ENCODE measurements around the gene PTPRN2. TPM values are rescaled to one million over a fixed set of nuclear protein-coding genes. Genes with fewer than 3 reads are reported as not detected.

Gene PTPRN2
- total RNA-seq, 1 experiment from 2014 or later = 1.1 TPM

- no peaks in the 10 kb centered on the region for H3K4me1 ChIP-seq (ENCODE audit: control insufficient read depth, insufficient read depth, low read length)
- BruUV-seq (replicated peaks) = no TSS peak
- ATAC-seq (no peak), DNase-seq (ENCODE audit: low read depth, low spot score) (no peak)
- intact Hi-C loops (cut with micrococcal nuclease; ENCODE audit: unreplicated experiment) (no loop called here), in situ Hi-C loops (cut with HindIII; ENCODE audit: low pct_unique_long_range_greater_than_20kb, low sequenced_read_pairs) (no loop called here)
- ChIA-PET CTCF (interaction anchor here (0.6 kb wide), 2 partner anchors 72 to 174 kb away, joined by 3 read pairs; no protein-coding TSS in a partner anchor), POLR2A (no interaction called here)
- TF ChIP-seq SIN3A (IDR thresholded peaks at IDR 0.05; ENCODE audit: borderline replicate concordance, insufficient read depth, low read depth, low read length) = no peak
- TF ChIP-seq TCF7L2 (IDR thresholded peaks at IDR 0.05; ENCODE audit: low read depth, low read length) = no peak
- TF ChIP-seq POLR2AphosphoS5 (IDR thresholded peaks at IDR 0.05; ENCODE audit: low read depth, low read length) = no peak
- no peak for TF ChIP-seq CTCF (IDR thresholded peaks at IDR 0.05)
- TF ChIP-seq REST (IDR thresholded peaks at IDR 0.05; ENCODE audit: insufficient read depth in 1 of 2, low read depth in 2 of 2, low read length in 1 of 2) = no peak
- no peaks in the 10 kb centered on the region for H3K27me3 ChIP-seq (ENCODE audit: control insufficient read depth, insufficient read depth, low read length)
- H3K36me3 ChIP-seq (ENCODE audit: control insufficient read depth, insufficient read depth, low read length) = no peaks in the 10 kb centered on the region
- no peak overlapping the region for H3K4me3 ChIP-seq (ENCODE audit: low read depth in 2 of 2, low read length in 2 of 2)
- H3K27ac ChIP-seq (ENCODE audit: low read length) = no peak overlapping the region
- H3K9me3 ChIP-seq (ENCODE audit: control insufficient read depth, insufficient read depth, low read depth, low read length) = no peaks in the 10 kb centered on the region
Measured at GRCh38 chr7:158067219-158067930, 520.2 kb downstream of the PTPRN2 start.

- Histone ChIP-seq H3K4me3 (ENCODE audit: low read depth in 2 of 2, low read length in 2 of 2) (no peak overlapping the region), H3K4me1 (ENCODE audit: control insufficient read depth, insufficient read depth, low read length) (no peaks in the 10 kb centered on the region), H3K27me3 (ENCODE audit: control insufficient read depth, insufficient read depth, low read length) (no peaks in the 10 kb centered on the region), H3K9me3 (ENCODE audit: control insufficient read depth, insufficient read depth, low read depth, low read length) (no peaks in the 10 kb centered on the region), H3K36me3 (ENCODE audit: control insufficient read depth, insufficient read depth, low read length) (no peaks in the 10 kb centered on the region), H3K27ac (ENCODE audit: low read length) (no peak overlapping the region)
- intact Hi-C loops (cut with micrococcal nuclease; ENCODE audit: unreplicated experiment) = no loop called here
- BruUV-seq (replicated peaks) = no TSS peak
- ChIA-PET CTCF (no interaction called here), POLR2A (no interaction called here)
- no peak for ATAC-seq
- DNase-seq (ENCODE audit: low read depth, low spot score) = no peak
- TF ChIP-seq REST (IDR thresholded peaks at IDR 0.05; ENCODE audit: insufficient read depth in 1 of 2, low read depth in 2 of 2, low read length in 1 of 2) (no peak), POLR2AphosphoS5 (IDR thresholded peaks at IDR 0.05; ENCODE audit: low read depth, low read length) (no peak), TCF7L2 (IDR thresholded peaks at IDR 0.05; ENCODE audit: low read depth, low read length) (no peak), CTCF (IDR thresholded peaks at IDR 0.05) (no peak), SIN3A (IDR thresholded peaks at IDR 0.05; ENCODE audit: borderline replicate concordance, insufficient read depth, low read depth, low read length) (no peak)
- in situ Hi-C loops (cut with HindIII; ENCODE audit: low pct_unique_long_range_greater_than_20kb, low sequenced_read_pairs) = no loop called here
Measured at GRCh38 chr7:158066085-158066484, 521.5 kb downstream of the PTPRN2 start.
